Heart right ventricle (tissue), 16 donors: ENCODE measurements around the gene PXT1. TPM values are rescaled to one million over a fixed set of nuclear protein-coding genes. Genes with fewer than 3 reads are reported as not detected.
A peak's percentile ranks its signal among the peaks of the same experiment; 100 is the strongest.

Experiments
- ATAC-seq, 8 donors: fragments of 200-7000 bp; cut with Tn5 transposase; one replicate each; pipeline ENCODE4 v1.9.1; 2020; ENCODE audit warnings: mild to moderate bottlenecking in 8 of 8, moderate library complexity in 8 of 8, moderate number of reproducible peaks in 1 of 8
- DNase-seq, 2 donors: peaks; one replicate each; pipeline ENCODE4 v3.0.0-alpha.2; 2020
- H3K27ac ChIP-seq, 10 donors: fragments of 200-600 bp; sonication (generic) in 2 of 10; one replicate each; pipeline versions ENCODE4 v1.5.0 to v1.8.0; 2020 to 2022; ENCODE audit warnings: mild to moderate bottlenecking in 3 of 10
- H3K27me3 ChIP-seq, 7 donors: fragments of 200-600 bp; one replicate each; pipeline ENCODE4 v1.8.0; 2021 to 2022; ENCODE audit warnings: mild to moderate bottlenecking in 2 of 7
- H3K36me3 ChIP-seq, 9 donors: fragments of 200-600 bp; sonication (generic) in 1 of 9; one replicate each; pipeline versions ENCODE4 v1.5.0 to v1.8.0; 2020 to 2022; ENCODE audit warnings: mild to moderate bottlenecking in 2 of 9
- H3K4me1 ChIP-seq, 9 donors: fragments of 200-600 bp; sonication (generic) in 1 of 9; one replicate each; pipeline versions ENCODE4 v1.5.0 to v1.8.0; 2020 to 2022; ENCODE audit warnings: mild to moderate bottlenecking in 4 of 9
- H3K4me3 ChIP-seq, 10 donors: fragments of 200-600 bp; sonication (generic) in 2 of 10; one replicate each; pipeline versions ENCODE4 v1.5.0 to v1.8.0; 2020 to 2022; ENCODE audit warnings: mild to moderate bottlenecking in 7 of 10, moderate library complexity in 2 of 10
- H3K9me3 ChIP-seq, 11 donors: fragments of 200-600 bp in 10 of 11; sonication (generic) in 2 of 11; one replicate each; pipeline versions ENCODE4 v1.5.0 to v1.8.0; 2013 to 2022; ENCODE audit warnings: mild to moderate bottlenecking in 2 of 11, control low read depth in 1 of 11, moderate library complexity in 1 of 11
- WGBS, 2 donors: extraction: QIAGEN DNeasy Blood & Tissue Kit; methylation state at CpG; one replicate each; pipeline ENCODE4 v1.1.7; 2013; ENCODE audit warnings: inconsistent platforms in 1 of 2; 5-methylcytosine and 5-hydroxymethylcytosine counted together
- intact Hi-C, 10 donors: fragments of 100-400 bp; cut with DNase I; formaldehyde crosslinking; loops; one replicate each; pipeline versions ENCODE4 v1.11.1 to v1.14.2; 2022
- long read RNA-seq, 3 donors: library from polyadenylated mRNA; unstranded; transcript quantifications; one replicate each; pipeline ENCODE4 v2.0.0, GENCODE V29; 2020 to 2021
- polyA plus RNA-seq, 2 donors: library from polyadenylated mRNA; stranded (reverse); fragments of 200-250 nt; gene quantifications; one replicate each; pipeline ENCODE4 v1.2.3, GENCODE V29; 2013
- total RNA-seq, 10 donors: library from RNA; stranded (reverse); fragmentation: NEBNext Ultra II Directional in 3 of 10; extraction: Animal tissue kit (Norgen Biotek cat#: 25700) in 3 of 10; gene quantifications; one replicate each; pipeline versions ENCODE4 v1.2.1 to v1.2.4, GENCODE V29; 2021 to 2023
- TF ChIP-seq, protein P1 (sequence below), 9 donors: fragments of 200-600 bp; sonication (generic) in 2 of 9; IDR thresholded peaks; one replicate each; pipeline versions ENCODE4 v1.5.0 to v1.8.0; 2021 to 2022; ENCODE audit warnings: antibody characterized with exemption in 9 of 9, mild to moderate bottlenecking in 5 of 9, moderate library complexity in 1 of 9
- donor health status: Arrhythmogenic right ventricular cardiomyopathy.
- donor health status: ischemic (EF 13 %, LVEDD 7.1; RV severe dilation, severe dysfunction).
- donor health status: healthy with polysubstance abuse.
- donor health status: DM: no; HTN: yes; CAD: no.
- donor health status: DM: no; HTN: no; CAD: no.
- donor health status: ischemic (EF 25% LVEDD 6.9; RV normal size, moderate dysfunction).
- donor health status: ischemic (EF 25% LVEDD 5.7; RV mildly dilated, moderate dysfunction).
- donor health status: healthy.
- donor health status: DM: yes; HTN: yes; CAD: no.
- donor health status: Ischemic cardiomyopathy.
- donor health status: ischemic (EF 35%, LVEDD 5.7; RV mildly dilated, moderate dysfunction).
- donor health status: nonischemic (EF 11% LVEDD 7.7; RV severe dilation, severe dysfunction).
- donor health status: DM: yes; HTN: yes; CAD: no.
- donor health status: PGD.
- donor health status: ischemic (EF 29% LVEDD 5.4; RV normal size, mild dysfunction).
- donor health status: nonischemic (EF 23%, LVEDD 6.1; RV moderate dilation, normal function).

PXT1 gene, protein sequence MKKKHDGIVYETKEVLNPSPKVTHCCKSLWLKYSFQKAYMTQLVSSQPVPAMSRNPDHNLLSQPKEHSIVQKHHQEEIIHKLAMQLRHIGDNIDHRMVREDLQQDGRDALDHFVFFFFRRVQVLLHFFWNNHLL
- total RNA-seq (under 1 TPM in 5 of 10 donors, not detected in 5; 0.18 to 0.34 (median 0.23) TPM), polyA plus RNA-seq (under 1 TPM; 0.15 to 0.26 TPM)
- long read RNA-seq, donor 1: 0 reads
- long read RNA-seq, donor 2: 0 reads
- long read RNA-seq, donor 3: 0 reads

DNA sequence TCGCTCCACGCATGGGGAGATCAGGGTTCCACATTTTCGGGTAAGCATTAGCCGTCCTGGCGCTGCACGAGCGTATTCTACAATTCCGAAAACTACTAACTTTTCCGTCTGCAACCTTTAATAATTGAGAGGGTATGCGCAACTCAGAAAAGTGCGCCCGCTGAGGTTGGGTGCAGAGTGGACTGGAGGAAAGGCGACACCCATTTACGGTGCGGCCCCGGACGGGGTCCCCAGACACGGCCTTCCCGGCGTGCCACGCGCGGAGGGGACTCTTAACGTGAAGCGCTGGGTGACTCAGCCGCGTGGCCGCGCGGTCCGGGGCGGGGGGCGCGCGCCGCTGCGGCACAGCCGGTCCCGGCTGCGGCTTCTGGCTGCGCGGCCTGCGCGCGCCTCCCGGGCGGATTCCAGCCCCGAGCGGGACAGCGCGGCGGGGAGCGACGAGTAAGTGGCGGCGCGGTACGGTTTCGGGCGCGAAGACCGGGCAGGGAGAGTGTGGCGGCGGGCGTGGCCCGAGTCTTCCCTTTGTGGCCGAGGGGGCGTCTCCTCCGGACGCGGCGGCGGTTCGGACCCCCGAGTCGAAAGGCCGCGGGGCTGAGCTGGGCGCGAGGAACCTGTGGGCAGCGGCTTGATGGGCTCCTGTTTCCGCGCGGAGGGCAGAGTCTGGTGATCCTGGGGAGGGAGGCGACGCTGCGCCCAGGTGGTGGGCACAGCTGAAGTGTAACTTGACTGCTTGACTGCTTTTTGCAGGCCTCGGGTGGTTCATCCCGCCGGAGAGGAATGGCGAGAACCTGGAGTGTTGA lies at the start of gene PXT1, which contains the start of gene KCTD20:
Gene PXT1, minus strand, starts transcription at position 184 of the 800 bp plus-strand sequence. CDS start 16,772 bp downstream, outside the sequence.
Gene KCTD20, plus strand, starts transcription at position 330 of the 800 bp plus-strand sequence. CDS start 27,098 bp downstream, outside the sequence.
- ATAC-seq (peak; percentile 88 to 96 (median 93)), DNase-seq (peak; percentile 89 to 91)
- H3K9me3 ChIP-seq: no peaks in the 10 kb centered on the region
- H3K4me1 ChIP-seq: peaks cover 8 to 51% (median 42%) of the 10 kb centered on the region in 9 donors
- WGBS, 2 donors: 0% methylated on average over 76 to 91 of the region's 91 CpGs
- H3K4me3 ChIP-seq: peak within 1 kb of the TSS; percentile 74 to 98 (median 94)
- no peaks in the 10 kb centered on the region for H3K27me3 ChIP-seq
- H3K27ac ChIP-seq: peak within 1 kb of the TSS; percentile 96 to 100 (median 98)
- TF ChIP-seq, protein P1, sequence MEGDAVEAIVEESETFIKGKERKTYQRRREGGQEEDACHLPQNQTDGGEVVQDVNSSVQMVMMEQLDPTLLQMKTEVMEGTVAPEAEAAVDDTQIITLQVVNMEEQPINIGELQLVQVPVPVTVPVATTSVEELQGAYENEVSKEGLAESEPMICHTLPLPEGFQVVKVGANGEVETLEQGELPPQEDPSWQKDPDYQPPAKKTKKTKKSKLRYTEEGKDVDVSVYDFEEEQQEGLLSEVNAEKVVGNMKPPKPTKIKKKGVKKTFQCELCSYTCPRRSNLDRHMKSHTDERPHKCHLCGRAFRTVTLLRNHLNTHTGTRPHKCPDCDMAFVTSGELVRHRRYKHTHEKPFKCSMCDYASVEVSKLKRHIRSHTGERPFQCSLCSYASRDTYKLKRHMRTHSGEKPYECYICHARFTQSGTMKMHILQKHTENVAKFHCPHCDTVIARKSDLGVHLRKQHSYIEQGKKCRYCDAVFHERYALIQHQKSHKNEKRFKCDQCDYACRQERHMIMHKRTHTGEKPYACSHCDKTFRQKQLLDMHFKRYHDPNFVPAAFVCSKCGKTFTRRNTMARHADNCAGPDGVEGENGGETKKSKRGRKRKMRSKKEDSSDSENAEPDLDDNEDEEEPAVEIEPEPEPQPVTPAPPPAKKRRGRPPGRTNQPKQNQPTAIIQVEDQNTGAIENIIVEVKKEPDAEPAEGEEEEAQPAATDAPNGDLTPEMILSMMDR (IDR thresholded peaks at IDR 0.05): peak in 1 of 9 donors; percentile 2
- intact Hi-C loops: loop anchor here in 7 of 10 donors (1.0 to 10.0 kb wide), 8 partner anchors 20 to 236 kb away; partner anchors contain the start of genes SRSF3 (in 3 of the 7), STK38 (in 3 of the 7) and CDKN1A (in 1 of the 7)
- H3K36me3 ChIP-seq: no peaks in the 10 kb centered on the region

DNA sequence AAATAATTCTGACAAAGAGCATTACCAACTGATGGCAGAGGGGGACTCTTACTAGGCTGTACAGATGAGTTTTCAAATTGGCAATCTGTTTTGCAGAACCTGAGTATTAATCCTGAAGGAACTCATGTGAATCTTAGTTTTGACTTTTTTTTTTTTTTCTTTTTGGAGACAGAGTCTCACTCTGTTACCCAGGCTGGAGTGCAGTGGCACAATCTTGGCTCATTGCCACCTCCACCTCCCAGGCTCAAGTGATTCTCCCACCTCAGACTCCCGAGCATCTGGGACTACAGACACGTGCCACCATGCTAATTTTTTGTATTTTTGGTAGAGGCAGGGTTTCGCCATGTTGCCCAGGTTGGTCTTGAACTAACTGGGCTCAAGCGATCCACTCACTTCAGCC lies 49.4 kb upstream of the PXT1 start:
- ATAC-seq: peak in 1 of 8 donors; percentile 4
- intact Hi-C loops: no loop called here
- peaks cover 0 to 35% (median 18%) of the 10 kb centered on the region in 9 donors for H3K4me1 ChIP-seq
- H3K36me3 ChIP-seq: peaks cover 0 to 86% (median 29%) of the 10 kb centered on the region in 9 donors
- TF ChIP-seq, protein P1 (IDR thresholded peaks at IDR 0.05): no peak
- no peak for DNase-seq
- 74 to 77% methylated on average over 4 of the region's 4 CpGs for WGBS, 2 donors
- no peak overlapping the region for H3K4me3 ChIP-seq
- no peaks in the 10 kb centered on the region for H3K27me3 ChIP-seq
- H3K9me3 ChIP-seq: no peaks in the 10 kb centered on the region
- H3K27ac ChIP-seq: peak overlapping the region in 1 of 10 donors; percentile 38

DNA sequence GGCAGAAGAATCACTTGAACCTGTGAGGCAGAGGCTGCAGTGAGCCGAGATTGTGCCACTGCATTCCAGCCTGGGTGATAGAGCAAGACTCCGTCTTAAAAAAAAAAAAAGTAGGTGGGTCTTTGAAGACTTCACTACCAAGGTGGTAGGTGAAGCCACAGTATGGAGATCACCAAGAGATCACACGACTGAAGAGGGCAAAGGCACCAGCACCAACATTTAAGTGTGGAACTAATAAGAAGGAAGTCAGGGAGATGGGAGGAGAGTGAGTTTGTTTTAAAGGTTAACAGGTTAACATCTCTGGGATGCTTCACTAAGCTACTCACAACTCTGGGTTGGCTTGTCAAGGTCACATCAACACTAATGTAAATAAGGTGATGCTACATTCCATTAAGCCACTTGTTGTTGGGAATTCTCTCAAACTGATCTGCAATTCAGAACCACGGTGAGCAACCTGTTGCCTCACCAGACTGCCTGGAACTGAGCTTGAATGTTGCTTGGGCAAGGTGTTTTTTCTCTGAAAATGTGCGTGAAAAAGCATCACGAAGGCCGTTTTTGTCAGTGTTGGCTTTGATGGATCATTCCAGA lies 48.8 kb upstream of the PXT1 start:
- Histone ChIP-seq H3K27me3 (no peaks in the 10 kb centered on the region), H3K9me3 (no peaks in the 10 kb centered on the region), H3K4me3 (no peak overlapping the region), H3K27ac (no peak overlapping the region), H3K36me3 (peaks cover 0 to 86% (median 22%) of the 10 kb centered on the region in 9 donors), H3K4me1 (peaks cover 0 to 35% (median 18%) of the 10 kb centered on the region in 9 donors)
- DNase-seq (no peak), ATAC-seq (no peak)
- intact Hi-C loops: no loop called here
- WGBS, 2 donors: 88 to 90% methylated on average over 7 of the region's 7 CpGs
- TF ChIP-seq, protein P1 (IDR thresholded peaks at IDR 0.05): no peak

DNA sequence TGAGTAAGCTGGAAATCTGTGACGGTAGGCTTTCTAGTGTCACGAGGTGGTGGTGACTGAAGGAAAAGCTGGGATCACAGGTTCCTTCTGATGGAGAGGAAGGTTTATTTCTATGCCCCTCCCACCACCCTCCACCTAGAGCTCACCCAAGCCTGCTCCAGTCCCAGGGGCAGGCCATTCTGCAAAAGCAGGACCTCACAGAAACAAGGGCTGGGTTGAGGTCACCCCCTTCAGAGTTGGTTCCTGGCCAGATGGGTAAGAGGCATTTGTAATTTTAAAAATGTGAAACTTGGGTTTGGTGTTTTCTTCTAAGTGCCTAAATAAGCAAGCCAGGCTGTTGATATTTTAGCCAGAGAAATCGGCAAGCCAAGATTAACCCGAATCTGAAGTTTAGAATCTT lies 46.8 kb upstream of the PXT1 start:
- WGBS, 2 donors: 85 to 88% methylated on average over 4 of the region's 4 CpGs
- no peaks in the 10 kb centered on the region for H3K27me3 ChIP-seq
- H3K9me3 ChIP-seq: no peaks in the 10 kb centered on the region
- intact Hi-C loops: no loop called here
- TF ChIP-seq, protein P1 (IDR thresholded peaks at IDR 0.05): no peak
- H3K4me3 ChIP-seq: no peak overlapping the region
- DNase-seq (no peak), ATAC-seq (no peak)
- peaks cover 0 to 31% (median 18%) of the 10 kb centered on the region in 9 donors for H3K4me1 ChIP-seq
- H3K36me3 ChIP-seq: peaks cover 0 to 86% (median 16%) of the 10 kb centered on the region in 9 donors
- no peak overlapping the region for H3K27ac ChIP-seq
